Caco-2 (cell line): ENCODE results near the gene CARS2. TPM values are rescaled to one million over a fixed set of nuclear protein-coding genes. Genes with fewer than 3 reads are reported as not detected.

ENCODE experiments used
- BruUV-seq: library from RNA; stranded (reverse); fragments of 400-500 nt; replicated peaks from 2 replicates; lab custom pipeline; 2021; lab: Mats Ljungman, UMichigan
- CTCF ChIA-PET: fragments of 300-600 bp; sonication (Branson Sonifier 250); formaldehyde crosslinking; loops from one replicate; lab custom pipeline; 2022; ENCODE audit warnings: antibody characterized with exemption; lab: Charles Lee
- POLR2A ChIA-PET: fragments of 300-600 bp; sonication (Branson Sonifier 250); formaldehyde crosslinking; loops from one replicate; lab custom pipeline; 2022; ENCODE audit warnings: antibody characterized with exemption; lab: Charles Lee
- DNase-seq, 2 experiments: peaks; one replicate each; pipeline versions ENCODE4 v3.0.0 to v3.0.0-alpha.2; 2020 to 2022
- H3K27me3 ChIP-seq: replicated peaks from 2 replicates; pipeline ENCODE4 v1.6.0; 2011; ENCODE audit warnings: low read length; ENCODE audit not compliant: control insufficient read depth, insufficient read depth
- H3K36me3 ChIP-seq: 2 replicates; pipeline ENCODE4 v1.5.1; 2011; ENCODE audit warnings: low read length; ENCODE audit not compliant: control insufficient read depth, insufficient read depth
- H3K4me1 ChIP-seq: fragments of 250-450 bp; sonication (Bioruptor Pico); 2 replicates; pipeline ENCODE4 v1.5.1; 2020; ENCODE audit warnings: mild to moderate bottlenecking
- H3K4me3 ChIP-seq: 2 replicates; pipeline ENCODE4 v1.5.1; 2011; ENCODE audit warnings: low read depth, mild to moderate bottlenecking, control low read depth, low read length
- H3K9me3 ChIP-seq: fragments of 250-450 bp; sonication (Bioruptor Pico); 2 replicates; pipeline ENCODE4 v1.5.1; 2020; ENCODE audit warnings: mild to moderate bottlenecking, moderate library complexity
- H3K27ac Mint-ChIP-seq: one replicate; pipeline ENCODE4 v1.8.0; 2022; ENCODE audit warnings: mixed read lengths; ENCODE audit not compliant: unreplicated experiment
- H3K27me3 Mint-ChIP-seq: one replicate; pipeline ENCODE4 v1.8.0; 2022; ENCODE audit warnings: mixed read lengths; ENCODE audit not compliant: insufficient read depth, unreplicated experiment
- H3K36me3 Mint-ChIP-seq: one replicate; pipeline ENCODE4 v1.8.0; 2022; ENCODE audit warnings: mild to moderate bottlenecking, mixed read lengths; ENCODE audit not compliant: insufficient read depth, unreplicated experiment
- H3K4me1 Mint-ChIP-seq: one replicate; pipeline ENCODE4 v1.8.0; 2022; ENCODE audit warnings: low read depth, mixed read lengths; ENCODE audit not compliant: unreplicated experiment
- H3K4me3 Mint-ChIP-seq: one replicate; pipeline ENCODE4 v1.8.0; 2022; ENCODE audit warnings: mild to moderate bottlenecking, moderate library complexity, mixed read lengths; ENCODE audit not compliant: unreplicated experiment
- H3K9me3 Mint-ChIP-seq: one replicate; pipeline ENCODE4 v1.8.0; 2022; ENCODE audit warnings: mixed read lengths; ENCODE audit not compliant: unreplicated experiment
- CTCF ChIP-seq, 2 experiments: fragments of 200-600 bp in 1 of 2; IDR thresholded peaks; 1 replicate in 1 of 2; 2 replicates in 1 of 2; pipeline versions ENCODE4 v1.5.1 to v1.8.0; 2011 to 2022; ENCODE audit warnings: antibody characterized with exemption in 1 of 2, control low read depth in 1 of 2, inconsistent platforms in 1 of 2, low read depth in 1 of 2, low read length in 1 of 2, mild to moderate bottlenecking in 1 of 2, moderate library complexity in 1 of 2; ENCODE audit not compliant: insufficient read depth in 1 of 2, severe bottlenecking in 1 of 2, unreplicated experiment in 1 of 2
- intact Hi-C: fragments of 100-400 bp; cut with micrococcal nuclease; formaldehyde crosslinking; loops from one replicate; pipeline ENCODE4 v1.10.0; 2022; ENCODE audit not compliant: unreplicated experiment
- total RNA-seq: library from RNA; stranded (reverse); gene quantifications from 2 replicates; pipeline ENCODE4 v1.2.3, GENCODE V29; 2022

Gene CARS2
- total RNA-seq, 1 experiment from 2014 or later: 63.1 TPM

DNA sequence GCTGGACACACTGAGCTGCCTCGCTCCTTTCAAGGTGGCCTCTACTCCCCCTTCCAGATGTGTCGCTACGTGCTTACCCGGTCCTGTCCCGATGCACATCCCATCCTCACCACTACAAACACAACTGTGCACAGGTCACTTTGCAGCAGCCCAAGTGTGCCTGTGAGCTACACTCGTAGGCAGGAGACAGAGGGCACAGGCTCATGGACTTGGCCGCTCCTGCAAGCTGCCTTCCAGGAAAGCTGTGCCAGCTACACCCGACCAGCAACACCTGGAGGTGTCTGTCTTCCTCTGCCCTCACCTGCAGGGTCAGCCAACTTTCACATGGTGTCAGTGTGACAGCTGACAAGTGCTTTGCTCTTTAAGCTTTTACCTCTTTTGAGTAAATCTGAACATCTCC is 15.4 kb downstream of the CARS2 start:
- Histone ChIP-seq H3K36me3 (no peaks in the 10 kb centered on the region; the same call in 1 of the 2 replicates), H3K4me3 (no peak overlapping the region), H3K9me3 (no peaks in the 10 kb centered on the region), H3K4me1 (no peaks in the 10 kb centered on the region), H3K27me3 (no peaks in the 10 kb centered on the region)
- BruUV-seq: no TSS peak
- Mint-ChIP-seq H3K4me1 (peaks cover 2% of the 10 kb centered on the region), H3K9me3 (no peaks in the 10 kb centered on the region), H3K4me3 (no peak overlapping the region), H3K27me3 (no peaks in the 10 kb centered on the region), H3K36me3 (peaks cover 53% of the 10 kb centered on the region), H3K27ac (no peak overlapping the region)
- intact Hi-C loops: no loop called here
- ChIA-PET POLR2A (no interaction called here), CTCF (no interaction called here)
- no peak for DNase-seq
- no peak for TF ChIP-seq CTCF (IDR thresholded peaks at IDR 0.05; ENCODE audit: insufficient read depth in 1 of 2, low read depth in 1 of 2, low read length in 1 of 2, severe bottlenecking in 1 of 2, unreplicated experiment in 1 of 2)

DNA sequence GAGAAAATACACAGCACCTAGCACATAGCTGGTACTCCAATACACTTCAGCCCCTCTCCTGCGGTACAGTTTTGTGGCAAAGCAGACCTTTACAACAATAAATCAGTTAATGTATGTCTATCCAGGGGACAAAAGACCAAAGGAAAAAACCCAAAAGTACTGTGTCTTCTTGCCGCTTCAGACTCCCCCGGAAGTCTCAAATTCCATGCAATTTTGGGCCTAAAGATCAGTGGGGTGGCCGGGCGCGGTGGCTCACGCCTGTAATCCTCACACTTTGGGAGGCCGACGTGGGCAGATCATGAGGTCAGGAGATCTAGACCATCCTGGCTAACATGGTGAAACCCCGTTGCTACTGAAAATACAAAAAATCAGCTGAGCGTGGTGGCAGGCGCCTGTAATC is 16.2 kb downstream of the CARS2 start:
- DNase-seq: no peak
- no peaks in the 10 kb centered on the region for H3K9me3 Mint-ChIP-seq
- Histone ChIP-seq H3K4me3 (no peak overlapping the region), H3K36me3 (no peaks in the 10 kb centered on the region; the same call in 1 of the 2 replicates), H3K4me1 (no peaks in the 10 kb centered on the region), H3K9me3 (no peaks in the 10 kb centered on the region), H3K27me3 (no peaks in the 10 kb centered on the region)
- intact Hi-C loops: no loop called here
- POLR2A ChIA-PET: no interaction called here
- TF ChIP-seq CTCF (IDR thresholded peaks at IDR 0.05; ENCODE audit: insufficient read depth in 1 of 2, low read depth in 1 of 2, low read length in 1 of 2, severe bottlenecking in 1 of 2, unreplicated experiment in 1 of 2): no peak
- no peak overlapping the region for H3K4me3 Mint-ChIP-seq
- peaks cover 6% of the 10 kb centered on the region for H3K4me1 Mint-ChIP-seq
- H3K27ac Mint-ChIP-seq: no peak overlapping the region
- BruUV-seq: no TSS peak
- CTCF ChIA-PET: no interaction called here
- H3K27me3 Mint-ChIP-seq: no peaks in the 10 kb centered on the region
- peaks cover 60% of the 10 kb centered on the region for H3K36me3 Mint-ChIP-seq

DNA sequence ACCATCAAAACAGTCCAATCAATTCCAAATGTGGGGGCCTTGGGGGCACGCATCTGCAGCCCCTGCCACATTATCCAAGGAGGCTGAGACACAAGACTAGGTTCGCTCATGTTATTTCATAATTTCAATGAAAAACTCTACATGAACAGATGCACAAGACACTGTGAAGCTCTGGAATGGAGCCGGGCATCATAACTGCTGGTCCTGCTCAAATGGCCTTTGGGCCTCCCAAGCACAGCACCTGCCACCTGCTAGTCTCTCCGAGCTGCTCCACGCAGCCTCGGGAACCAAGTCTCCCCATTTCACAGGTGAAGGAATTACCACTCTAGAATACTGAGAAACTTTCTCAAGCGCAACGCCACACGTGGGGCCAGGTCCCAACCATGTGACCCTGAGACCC is 16.9 kb downstream of the CARS2 start:
- Histone ChIP-seq H3K36me3 (no peaks in the 10 kb centered on the region; the same call in 1 of the 2 replicates), H3K4me3 (no peak overlapping the region), H3K9me3 (no peaks in the 10 kb centered on the region), H3K27me3 (no peaks in the 10 kb centered on the region), H3K4me1 (no peaks in the 10 kb centered on the region; the same call in 1 of the 2 replicates)
- BruUV-seq: no TSS peak
- DNase-seq: no peak
- Mint-ChIP-seq H3K36me3 (peaks cover 60% of the 10 kb centered on the region), H3K27ac (no peak overlapping the region), H3K4me1 (peaks cover 6% of the 10 kb centered on the region), H3K27me3 (no peaks in the 10 kb centered on the region), H3K9me3 (no peaks in the 10 kb centered on the region), H3K4me3 (no peak overlapping the region)
- intact Hi-C loops: no loop called here
- TF ChIP-seq CTCF (IDR thresholded peaks at IDR 0.05; ENCODE audit: insufficient read depth in 1 of 2, low read depth in 1 of 2, low read length in 1 of 2, severe bottlenecking in 1 of 2, unreplicated experiment in 1 of 2): no peak
- ChIA-PET CTCF (no interaction called here), POLR2A (no interaction called here)
